ENCODE results near the gene TEKT5. TPM values are rescaled to one million over a fixed set of nuclear protein-coding genes. Genes with fewer than 3 reads are reported as not detected.
"Not testable (repeated sequence)": the region's sequence is repeated elsewhere in the genome, so short reads cannot be mapped to it uniquely, and the experiment has no call there.

TEKT5 gene
- total RNA-seq, 1 experiment from 2014 or later, result not detected

DNA sequence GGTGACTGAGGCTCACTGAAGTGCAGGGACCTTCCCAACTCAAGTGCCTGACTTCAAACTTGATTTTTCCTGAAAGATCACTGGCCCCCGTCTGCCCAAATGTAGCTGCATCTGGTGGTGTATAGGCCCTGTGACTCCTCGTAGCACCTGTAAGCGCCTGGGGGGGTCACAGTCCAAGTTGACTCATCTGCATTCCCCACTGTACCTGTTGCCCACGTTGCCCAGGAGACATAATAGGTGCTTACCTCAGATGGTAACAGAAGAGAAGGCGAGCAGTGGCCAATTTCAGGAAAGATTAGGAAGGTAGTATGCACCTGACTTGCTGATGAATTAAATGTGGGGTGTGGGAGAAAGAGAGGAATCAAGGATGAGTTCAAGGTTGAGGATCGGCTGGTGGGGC, 70.2 kb downstream of the TEKT5 start:
- CTCF ChIA-PET, result interaction anchor here (0.6 kb wide), 1 partner anchor 1778 kb away, joined by 3 read pairs; no protein-coding TSS in a partner anchor
- intact Hi-C loops (cut with micrococcal nuclease; ENCODE audit: unreplicated experiment), result no loop called here
- peak in 1 of 2 experiments; percentile 20 for DNase-seq
- Histone ChIP-seq H4K20me1 (ENCODE audit: insufficient read depth) (no peaks in the 10 kb centered on the region), H3K27me3 (ENCODE audit: insufficient read depth, low read depth) (no peaks in the 10 kb centered on the region), H3K4me3 (no peak overlapping the region), H3K9me2 (ENCODE audit: insufficient read depth) (no peaks in the 10 kb centered on the region), H3K4me1 (replicated peaks; ENCODE audit: insufficient read depth) (peaks cover 9% of the 10 kb centered on the region; the same call in 1 of the 2 replicates), H3K9me3 (ENCODE audit: insufficient read depth, low read depth) (no peaks in the 10 kb centered on the region), H3K79me2 (ENCODE audit: low read depth) (no peaks in the 10 kb centered on the region), H3F3A (ENCODE audit: insufficient read depth, low read depth) (peaks cover 5% of the 10 kb centered on the region; the same call in 1 of the 2 replicates), H3K4me2 (no peak overlapping the region), H3K36me3 (ENCODE audit: low read depth) (no peaks in the 10 kb centered on the region), H3K27ac (no peak overlapping the region), H2AFZ (no peak overlapping the region)
- TF ChIP-seq, protein P1, sequence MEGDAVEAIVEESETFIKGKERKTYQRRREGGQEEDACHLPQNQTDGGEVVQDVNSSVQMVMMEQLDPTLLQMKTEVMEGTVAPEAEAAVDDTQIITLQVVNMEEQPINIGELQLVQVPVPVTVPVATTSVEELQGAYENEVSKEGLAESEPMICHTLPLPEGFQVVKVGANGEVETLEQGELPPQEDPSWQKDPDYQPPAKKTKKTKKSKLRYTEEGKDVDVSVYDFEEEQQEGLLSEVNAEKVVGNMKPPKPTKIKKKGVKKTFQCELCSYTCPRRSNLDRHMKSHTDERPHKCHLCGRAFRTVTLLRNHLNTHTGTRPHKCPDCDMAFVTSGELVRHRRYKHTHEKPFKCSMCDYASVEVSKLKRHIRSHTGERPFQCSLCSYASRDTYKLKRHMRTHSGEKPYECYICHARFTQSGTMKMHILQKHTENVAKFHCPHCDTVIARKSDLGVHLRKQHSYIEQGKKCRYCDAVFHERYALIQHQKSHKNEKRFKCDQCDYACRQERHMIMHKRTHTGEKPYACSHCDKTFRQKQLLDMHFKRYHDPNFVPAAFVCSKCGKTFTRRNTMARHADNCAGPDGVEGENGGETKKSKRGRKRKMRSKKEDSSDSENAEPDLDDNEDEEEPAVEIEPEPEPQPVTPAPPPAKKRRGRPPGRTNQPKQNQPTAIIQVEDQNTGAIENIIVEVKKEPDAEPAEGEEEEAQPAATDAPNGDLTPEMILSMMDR (conservative IDR thresholded peaks at IDR 0.05), result no peak
- no peak for TF ChIP-seq EZH2 (IDR thresholded peaks at IDR 0.05; ENCODE audit: low read depth)
- BruUV-seq (replicated peaks), result no TSS peak
- POLR2A ChIA-PET (ENCODE audit: unreplicated experiment), result interaction anchor here (0.6 kb wide), 1 partner anchor 65 kb away, joined by 4 read pairs; no protein-coding TSS in a partner anchor

GRCh38 chr16:10623059-10623458, 71.7 kb downstream of the TEKT5 start:
- ChIA-PET CTCF (no interaction called here), POLR2A (ENCODE audit: unreplicated experiment) (no interaction called here)
- BruUV-seq (replicated peaks), result no TSS peak
- H4K20me1 ChIP-seq (ENCODE audit: insufficient read depth), result no peaks in the 10 kb centered on the region
- no peak overlapping the region for H3K4me3 ChIP-seq
- no peak overlapping the region for H3K4me2 ChIP-seq
- H3K27me3 ChIP-seq (ENCODE audit: insufficient read depth, low read depth), result no peaks in the 10 kb centered on the region
- peaks cover 9% of the 10 kb centered on the region; the same call in 1 of the 2 replicates for H3K4me1 ChIP-seq (replicated peaks; ENCODE audit: insufficient read depth)
- H3K79me2 ChIP-seq (ENCODE audit: low read depth), result no peaks in the 10 kb centered on the region
- H3K9me2 ChIP-seq (ENCODE audit: insufficient read depth), result no peaks in the 10 kb centered on the region
- H2AFZ ChIP-seq, result no peak overlapping the region
- no peaks in the 10 kb centered on the region for H3K9me3 ChIP-seq (ENCODE audit: insufficient read depth, low read depth)
- intact Hi-C loops (cut with micrococcal nuclease; ENCODE audit: unreplicated experiment), result no loop called here
- TF ChIP-seq EZH2 (IDR thresholded peaks at IDR 0.05; ENCODE audit: low read depth), result no peak
- TF ChIP-seq, protein P1 (conservative IDR thresholded peaks at IDR 0.05), result no peak
- H3F3A ChIP-seq (ENCODE audit: insufficient read depth, low read depth), result peaks cover 5% of the 10 kb centered on the region; the same call in 1 of the 2 replicates
- DNase-seq, result no peak
- no peaks in the 10 kb centered on the region for H3K36me3 ChIP-seq (ENCODE audit: low read depth)
- H3K27ac ChIP-seq, result no peak overlapping the region

- Histone ChIP-seq H3K79me2 (ENCODE audit: low read depth) (no peaks in the 10 kb centered on the region), H4K20me1 (ENCODE audit: insufficient read depth) (no peaks in the 10 kb centered on the region), H3F3A (ENCODE audit: insufficient read depth, low read depth) (peaks cover 5% of the 10 kb centered on the region; the same call in 1 of the 2 replicates), H3K4me2 (no peak overlapping the region), H3K4me1 (replicated peaks; ENCODE audit: insufficient read depth) (peaks cover 15% of the 10 kb centered on the region), H2AFZ (no peak overlapping the region), H3K36me3 (ENCODE audit: low read depth) (no peaks in the 10 kb centered on the region), H3K9me2 (ENCODE audit: insufficient read depth) (no peaks in the 10 kb centered on the region), H3K9me3 (ENCODE audit: insufficient read depth, low read depth) (no peaks in the 10 kb centered on the region), H3K4me3 (no peak overlapping the region), H3K27ac (no peak overlapping the region), H3K27me3 (ENCODE audit: insufficient read depth, low read depth) (no peaks in the 10 kb centered on the region)
- ChIA-PET POLR2A (ENCODE audit: unreplicated experiment) (no interaction called here), CTCF (no interaction called here)
- DNase-seq, result no peak
- TF ChIP-seq, protein P1 (conservative IDR thresholded peaks at IDR 0.05), result no peak
- TF ChIP-seq EZH2 (IDR thresholded peaks at IDR 0.05; ENCODE audit: low read depth), result no peak
- no TSS peak for BruUV-seq (replicated peaks)
- intact Hi-C loops (cut with micrococcal nuclease; ENCODE audit: unreplicated experiment), result no loop called here
Measured at GRCh38 chr16:10622036-10622921, 72.5 kb downstream of the TEKT5 start.

DNA sequence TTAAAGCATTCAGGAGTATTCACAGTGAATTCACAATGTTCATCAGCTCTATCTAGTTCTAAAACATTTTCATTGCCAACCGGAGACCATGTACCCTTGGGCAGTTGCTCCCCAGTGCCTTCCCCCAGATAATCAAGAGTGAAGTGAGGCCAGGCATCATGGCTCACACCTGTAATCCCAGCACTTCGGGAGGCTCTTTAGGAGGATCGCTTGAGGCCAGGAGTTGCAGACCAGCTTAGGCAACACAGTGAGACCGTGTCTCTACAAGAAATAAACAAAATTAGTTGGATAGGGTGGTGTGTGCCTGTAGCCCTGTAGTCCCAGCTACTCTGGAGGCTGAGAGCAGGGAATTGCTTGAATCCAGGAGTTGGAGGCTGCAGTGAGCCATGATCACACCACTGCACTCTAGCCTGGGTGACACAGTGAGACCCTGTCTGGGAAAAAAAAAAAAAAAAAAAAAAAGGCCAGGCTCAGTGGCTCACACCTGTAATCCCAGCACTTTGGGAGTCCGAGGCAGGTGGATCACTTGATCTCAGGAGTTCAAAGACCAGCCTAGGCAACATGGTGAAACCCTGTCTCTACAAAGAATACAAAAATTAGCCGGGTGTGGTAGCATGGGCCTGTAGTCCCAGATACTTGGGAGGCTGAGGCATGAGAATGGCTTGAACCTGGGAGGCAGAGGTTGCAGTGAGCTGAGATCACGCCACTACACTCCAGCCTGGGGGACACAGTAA, 73.3 kb downstream of the TEKT5 start:
- POLR2A ChIA-PET (ENCODE audit: unreplicated experiment); intact Hi-C loops (cut with micrococcal nuclease; ENCODE audit: unreplicated experiment): not testable (repeated sequence)

More for the DNA sequence above, 73.3 kb downstream of the TEKT5 start:
- DNase-seq; H3K27me3 ChIP-seq (ENCODE audit: insufficient read depth, low read depth); H3K36me3 ChIP-seq (ENCODE audit: low read depth); H3K79me2 ChIP-seq (ENCODE audit: low read depth); H3F3A ChIP-seq (ENCODE audit: insufficient read depth, low read depth); H2AFZ ChIP-seq; H3K4me3 ChIP-seq; H3K4me2 ChIP-seq; BruUV-seq (replicated peaks); H3K9me2 ChIP-seq (ENCODE audit: insufficient read depth); H3K27ac ChIP-seq; H3K9me3 ChIP-seq (ENCODE audit: insufficient read depth, low read depth); H4K20me1 ChIP-seq (ENCODE audit: insufficient read depth); CTCF ChIA-PET: not testable (repeated sequence)
- H3K4me1 ChIP-seq (replicated peaks; ENCODE audit: insufficient read depth), result peaks cover 24% of the 10 kb centered on the region

Data from PC-9 (cell line).